GM12865 (cell line): Measurements from ENCODE around the gene UNC13A.

Experiments used
- DNase-seq: peaks from one replicate; pipeline ENCODE4 v3.0.0; 2010; ENCODE audit warnings: low read depth
- H3K4me3 ChIP-seq: 2 replicates; pipeline ENCODE4 v1.5.1; 2011; ENCODE audit warnings: mild to moderate bottlenecking, low read depth, low read length, control low read depth
- CTCF ChIP-seq: IDR thresholded peaks from 2 replicates; pipeline ENCODE4 v1.5.1; 2011; ENCODE audit warnings: low read length, control low read depth, low read depth, inconsistent platforms; ENCODE audit not compliant: insufficient read depth; ENCODE audit errors: missing control alignments

UNC13A gene

GRCh38 chr19:17682273-17682672, 5.9 kb downstream of the UNC13A start:
- no peak for DNase-seq
- TF ChIP-seq CTCF = no peak
- H3K4me3 ChIP-seq = no peak overlapping the region

GRCh38 chr19:17681505-17682125, 6.5 kb downstream of the UNC13A start:
- DNase-seq = peak; percentile 36
- no peak for TF ChIP-seq CTCF
- no peak overlapping the region for H3K4me3 ChIP-seq

GRCh38 chr19:17680230-17680722, 7.9 kb downstream of the UNC13A start:
- DNase-seq = peak; percentile 78
- peak; percentile 1 for TF ChIP-seq CTCF
- H3K4me3 ChIP-seq = 0 out of 2 replicates have a peak overlapping the region, but pooled peaks have one; percentile 0

DNA sequence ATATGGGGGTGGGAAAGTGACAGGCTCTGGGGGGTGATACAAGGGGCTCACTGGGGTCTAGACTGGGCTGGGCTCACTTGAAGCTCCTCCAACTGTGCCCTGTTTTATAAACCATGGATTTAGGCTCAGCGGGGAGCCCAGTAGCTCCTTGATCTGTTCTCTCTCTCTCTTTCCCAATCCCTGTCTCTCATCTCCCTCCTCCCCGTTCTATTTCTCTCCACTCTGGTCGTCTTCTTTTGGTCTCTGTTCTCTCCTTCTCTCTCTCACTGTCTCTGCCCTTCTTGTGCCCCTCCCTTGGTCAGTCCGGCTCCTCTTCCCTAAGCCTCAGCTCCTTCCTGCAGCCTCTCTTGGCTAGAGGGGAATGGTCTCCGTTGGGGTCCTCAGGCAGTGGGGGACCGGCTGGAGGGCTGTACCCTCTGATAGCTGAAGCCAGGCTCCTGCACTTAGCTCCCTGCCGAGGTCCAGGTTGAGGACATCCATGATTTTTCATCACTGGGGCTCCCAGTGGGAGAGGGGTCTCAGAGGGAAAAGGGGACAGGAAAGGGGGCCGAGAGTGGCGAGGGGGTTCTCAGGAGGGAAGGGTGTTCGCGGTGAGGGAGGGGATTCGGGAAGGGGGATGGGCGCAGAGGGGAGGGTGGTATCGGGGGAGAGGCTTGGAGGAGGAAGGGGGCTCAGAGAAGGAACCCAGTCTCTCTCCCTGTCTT, 8.5 kb downstream of the UNC13A start:
- TF ChIP-seq CTCF = no peak
- H3K4me3 ChIP-seq = 0 out of 2 replicates have a peak overlapping the region, but pooled peaks have one; percentile 0
- DNase-seq = no peak

GRCh38 chr19:17678836-17679235, 9.3 kb downstream of the UNC13A start:
- H3K4me3 ChIP-seq = no peak overlapping the region
- no peak for TF ChIP-seq CTCF
- DNase-seq = no peak

DNA sequence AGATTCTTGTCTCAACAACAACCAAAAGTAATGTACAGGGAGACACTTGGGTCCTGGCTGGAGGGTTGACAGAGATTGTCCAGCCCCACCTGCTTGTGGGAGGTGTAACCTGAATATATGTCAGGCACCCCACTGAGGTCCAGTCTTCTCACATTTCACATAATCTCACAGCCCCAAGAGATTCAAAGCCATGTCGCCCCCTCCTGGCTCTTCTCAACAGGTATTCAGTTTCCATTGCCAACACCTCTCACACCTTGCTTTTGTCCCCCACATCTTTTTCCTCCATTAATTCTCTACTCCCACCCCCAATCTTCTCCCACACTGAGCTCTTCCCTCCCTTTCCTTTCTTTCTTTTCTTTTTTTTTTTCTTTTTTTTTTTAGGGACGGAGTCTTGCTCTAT, 11.2 kb downstream of the UNC13A start:
- peak; percentile 23 for TF ChIP-seq CTCF
- DNase-seq = peak; percentile 19
- H3K4me3 ChIP-seq = no peak overlapping the region
